HG03066 (cell line): Measurements from ENCODE around the gene PLD2.
"Not testable (repeated sequence)": the region's sequence is repeated elsewhere in the genome, so short reads cannot be mapped to it uniquely, and the experiment has no call there.

Experiments used
- ATAC-seq: cut with Tn5 transposase; IDR thresholded peaks from one replicate; pipeline ENCODE4 v1.9.1; 2021; ENCODE audit warnings: low read depth; ENCODE audit not compliant: unreplicated experiment

PLD2 gene

DNA sequence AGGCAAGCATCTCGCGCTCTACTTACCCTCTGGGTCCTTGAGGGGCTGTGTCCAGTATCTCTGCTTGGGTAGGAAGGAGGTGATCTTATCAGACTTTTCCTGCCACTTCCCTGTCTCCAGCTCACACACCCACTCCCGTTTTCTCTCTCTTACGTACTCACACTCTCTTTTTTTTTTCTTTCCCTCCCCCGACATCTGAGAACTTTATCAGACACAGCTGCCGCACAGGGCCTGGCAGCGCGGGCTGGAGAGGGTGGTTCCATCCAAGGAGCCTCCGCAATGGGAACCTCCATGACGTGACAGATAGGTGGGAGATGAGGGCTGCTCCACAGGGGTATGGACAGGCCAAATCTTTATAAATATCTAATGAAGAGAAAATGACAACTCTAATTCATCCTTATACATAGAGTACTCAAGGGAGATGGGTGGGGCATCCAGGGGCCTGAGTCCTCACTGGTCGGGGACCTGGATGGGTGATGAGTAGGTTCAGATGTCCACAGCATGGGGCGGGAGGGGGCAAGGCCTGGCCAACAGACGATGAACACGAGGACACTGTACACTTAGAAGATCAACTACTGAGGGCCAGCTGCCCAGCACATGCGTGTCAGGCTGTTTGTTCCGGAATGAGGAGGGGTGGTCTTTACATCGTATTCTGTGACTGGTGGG lies 49.5 kb downstream of the PLD2 start:
- no peak for ATAC-seq

DNA sequence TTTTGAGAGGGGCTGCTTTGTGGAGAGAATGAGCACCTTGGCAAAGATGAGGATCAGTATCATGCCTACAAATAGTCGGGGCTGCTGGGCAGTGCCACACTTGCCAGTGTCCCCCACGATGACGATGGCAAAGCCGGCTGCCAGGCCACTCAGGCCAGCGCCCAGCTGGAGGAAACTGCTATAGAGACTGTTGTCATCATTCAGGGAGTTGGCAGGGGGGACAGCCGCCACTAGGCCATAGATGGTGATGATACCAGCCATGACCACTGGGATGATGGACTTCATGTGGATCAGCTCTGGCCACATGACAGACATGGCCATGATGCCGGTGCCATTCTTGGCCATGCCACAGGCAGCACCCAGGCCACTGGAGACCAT lies 50.0 kb downstream of the PLD2 start:
- ATAC-seq, result no peak

DNA sequence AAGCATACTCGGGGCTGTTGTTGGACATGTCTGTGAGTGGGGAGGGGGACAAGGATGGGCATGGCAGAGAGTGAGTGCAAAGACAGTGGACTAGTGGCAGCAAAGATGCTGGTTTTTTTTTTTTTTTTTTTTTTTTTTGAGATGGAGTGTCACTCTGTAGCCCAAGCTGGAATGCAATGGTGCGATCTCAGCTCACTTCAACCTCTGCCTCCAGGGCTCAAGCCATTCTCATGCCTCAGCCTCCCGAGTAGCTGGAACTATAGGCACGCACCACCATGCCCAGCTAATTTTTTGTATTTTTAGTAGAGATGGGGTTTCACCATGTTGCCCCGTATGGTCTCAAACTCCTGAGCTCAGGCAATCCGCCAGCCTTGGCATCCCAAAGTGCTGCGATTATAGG lies 50.4 kb downstream of the PLD2 start:
- ATAC-seq, result not testable (repeated sequence)

DNA sequence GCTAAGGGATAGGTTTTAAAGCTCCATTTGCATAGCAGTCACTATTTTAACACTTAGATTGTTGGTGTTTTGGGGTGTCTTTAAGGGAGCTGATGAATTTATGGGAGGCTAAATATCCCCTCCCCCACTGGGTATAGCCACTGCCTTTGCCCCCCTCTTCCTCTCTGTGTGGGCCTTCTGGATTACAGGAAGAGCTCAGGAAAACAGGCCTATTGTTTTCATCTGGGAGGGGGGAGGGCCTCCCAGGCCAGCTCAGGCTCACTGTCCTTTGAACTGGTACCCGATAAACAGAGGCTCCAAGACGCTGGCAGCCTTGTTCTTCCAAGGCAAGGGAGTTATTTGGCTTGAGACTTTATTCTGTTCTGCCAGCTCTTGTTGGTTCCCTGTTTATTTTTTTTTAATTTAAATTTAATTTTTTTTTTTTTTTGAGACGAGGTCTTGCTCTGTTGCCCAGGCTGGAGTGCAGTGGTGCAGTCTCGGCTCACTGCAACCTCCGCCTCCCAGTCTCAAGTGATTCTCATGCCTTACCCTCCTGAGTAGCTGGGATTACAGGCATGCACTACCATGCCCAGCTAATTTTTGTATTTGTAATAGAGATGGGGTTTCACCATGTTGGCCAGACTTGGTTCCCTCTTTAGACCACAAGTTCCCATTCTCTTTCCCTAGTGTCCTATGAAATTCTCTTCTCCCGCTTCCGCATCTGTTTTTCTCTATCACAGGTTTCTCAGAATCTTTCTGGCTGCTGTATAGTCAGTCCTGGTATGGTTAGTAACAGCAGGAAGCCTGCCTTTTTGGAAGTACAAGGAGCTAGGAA lies 51.3 kb downstream of the PLD2 start:
- ATAC-seq, result no peak

DNA sequence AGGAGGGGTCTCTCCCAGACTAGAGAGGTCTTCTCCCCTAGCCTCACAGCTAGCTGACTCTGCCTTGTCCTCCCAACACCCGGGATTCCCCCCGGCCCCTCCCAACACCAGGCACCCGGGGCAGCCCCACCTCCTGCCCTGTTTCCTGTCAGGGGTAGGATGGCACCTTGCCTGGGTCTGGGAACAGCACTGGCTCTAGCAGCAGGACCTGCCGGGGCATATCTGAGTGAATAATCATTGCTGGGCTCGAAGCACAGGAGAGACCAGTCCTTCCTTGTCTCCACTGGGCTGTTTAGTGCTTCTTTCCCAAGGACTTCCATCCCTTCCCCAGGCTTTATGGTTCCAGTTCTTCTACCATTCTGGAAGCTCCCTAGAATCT lies 51.9 kb downstream of the PLD2 start:
- ATAC-seq, result no peak

DNA sequence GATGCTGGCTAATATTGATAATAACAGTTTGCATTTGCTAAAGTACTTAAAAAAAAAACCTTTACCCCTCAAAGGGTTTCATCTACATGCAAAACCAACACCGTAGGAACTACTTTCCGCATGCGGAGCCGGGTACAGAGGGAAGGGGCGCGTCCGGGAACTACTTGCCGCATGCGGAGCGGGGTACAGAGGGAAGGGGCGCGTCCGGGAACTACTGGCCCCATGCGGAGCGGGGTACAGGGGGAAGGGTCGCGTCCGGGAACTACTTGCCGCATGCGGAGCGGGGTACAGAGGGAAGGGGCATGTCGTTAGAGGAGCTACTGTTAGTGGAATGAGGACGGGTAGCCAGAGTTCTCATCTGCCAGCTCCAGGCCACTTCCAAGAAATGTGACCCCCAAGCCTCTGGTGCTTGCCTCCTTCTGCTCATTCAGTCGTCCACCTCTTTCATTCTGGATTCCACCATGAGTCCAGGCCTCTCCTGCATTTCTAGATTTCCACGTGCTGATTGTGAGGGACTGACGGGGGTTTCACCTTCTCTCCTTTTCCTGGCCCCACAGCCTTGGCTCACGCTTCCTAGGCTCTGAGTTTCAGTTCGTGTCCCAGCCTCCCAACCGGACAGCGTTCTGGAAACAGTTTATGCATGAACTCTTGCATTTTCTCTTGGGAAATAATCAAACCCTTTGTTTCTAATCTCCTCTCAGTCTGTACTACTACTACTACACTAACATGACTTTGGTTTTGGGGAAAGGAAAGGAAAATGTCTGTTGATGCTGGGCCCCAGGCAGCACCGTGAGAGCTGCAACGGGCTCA lies 53.1 kb downstream of the PLD2 start:
- no peak for ATAC-seq

DNA sequence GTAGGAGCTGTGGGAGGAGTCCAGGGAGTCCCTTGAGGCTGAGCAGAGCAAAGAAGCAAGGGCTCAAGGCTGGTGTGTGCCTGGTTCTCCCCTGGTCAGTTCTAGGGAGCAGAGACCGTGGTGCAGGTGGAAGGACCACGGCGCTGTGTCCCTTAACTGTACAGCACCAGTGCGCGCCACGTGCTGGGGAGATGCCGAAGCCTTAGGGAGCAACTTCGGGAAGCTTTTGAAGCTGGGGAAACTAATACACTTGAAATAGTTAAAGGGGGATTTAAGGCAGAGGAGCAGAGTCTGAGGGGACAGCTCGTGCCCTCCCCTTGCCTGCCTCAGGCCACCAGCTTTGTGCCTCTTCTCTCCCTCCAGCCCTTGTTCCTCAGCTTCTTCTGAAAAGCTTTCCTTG lies 53.7 kb downstream of the PLD2 start:
- ATAC-seq, result no peak

DNA sequence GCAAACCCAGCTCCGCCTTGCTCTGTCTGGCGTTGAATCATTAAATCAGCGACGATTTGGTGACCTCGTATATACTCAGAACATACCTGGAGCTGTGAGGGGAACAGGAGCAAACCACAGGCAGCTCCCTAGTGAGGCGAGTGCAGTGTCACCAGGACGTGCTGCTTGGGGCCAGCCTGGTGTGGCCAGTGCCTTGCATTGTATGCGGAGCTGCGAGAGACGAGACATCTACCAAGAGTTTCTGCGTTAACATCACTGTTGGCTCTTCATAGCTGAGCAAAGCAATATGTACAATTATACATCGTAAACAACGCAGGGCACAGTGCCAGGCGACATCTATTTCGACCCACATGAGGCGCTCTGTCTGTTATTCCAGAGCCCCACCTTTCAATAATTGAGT lies 54.1 kb downstream of the PLD2 start:
- ATAC-seq, result no peak

DNA sequence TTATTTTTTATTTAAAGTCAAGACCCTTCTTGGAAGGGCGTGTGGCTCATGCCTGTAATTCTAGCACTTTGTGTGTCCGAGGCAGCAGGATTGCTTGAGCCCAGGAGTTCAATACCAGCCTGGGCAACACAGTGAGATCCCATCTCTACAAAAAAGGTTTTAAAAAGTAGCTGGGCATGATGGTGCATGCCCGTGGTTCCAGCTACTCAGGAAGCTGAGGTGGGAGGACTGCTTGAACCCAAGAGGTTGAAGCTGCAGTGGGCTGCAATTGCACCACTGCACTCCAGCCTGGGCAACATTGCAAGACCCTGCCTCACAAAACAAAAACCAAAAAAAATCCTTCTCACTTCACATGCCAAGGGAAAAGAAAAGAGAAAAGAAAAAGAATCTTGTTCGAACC lies 55.8 kb downstream of the PLD2 start:
- no peak for ATAC-seq

DNA sequence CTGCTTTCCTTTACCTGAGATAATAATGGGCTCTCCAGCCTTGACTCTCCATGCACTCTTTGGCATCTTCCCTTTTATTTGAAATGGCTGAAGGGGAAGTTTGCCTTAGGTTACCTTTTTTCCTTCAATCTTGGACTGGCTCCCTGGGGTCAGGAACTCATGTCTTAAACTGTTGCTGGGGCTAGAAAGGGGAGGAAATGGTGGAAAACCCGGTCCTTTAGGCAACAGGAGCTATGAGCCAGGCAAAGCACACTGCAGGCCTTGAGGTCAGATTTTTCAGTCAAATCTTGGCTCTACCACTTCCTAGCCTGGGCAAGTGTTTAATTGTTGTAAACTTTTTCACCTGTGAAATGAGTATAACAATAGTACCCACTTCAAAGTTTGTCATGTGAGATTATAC lies 56.4 kb downstream of the PLD2 start:
- ATAC-seq, result no peak

DNA sequence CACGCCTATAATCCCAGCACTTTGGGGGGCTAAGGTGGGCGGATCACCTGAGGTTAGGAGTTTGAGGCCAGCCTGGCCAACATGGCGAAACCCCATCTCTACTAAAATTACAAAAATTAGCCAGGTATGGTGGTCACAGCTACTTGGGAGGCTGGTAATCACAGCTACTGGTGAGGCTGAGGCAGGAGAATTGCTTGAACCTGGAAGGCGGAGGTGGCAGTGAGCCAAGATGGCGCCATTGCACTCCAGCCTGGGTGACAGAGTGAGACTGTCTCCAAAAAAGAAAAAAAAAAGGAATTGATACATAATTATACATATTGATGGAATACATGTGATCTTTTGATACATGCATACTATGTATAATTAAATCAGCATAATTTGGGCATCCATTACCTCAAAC lies 60.6 kb downstream of the PLD2 start:
- not testable (repeated sequence) for ATAC-seq

DNA sequence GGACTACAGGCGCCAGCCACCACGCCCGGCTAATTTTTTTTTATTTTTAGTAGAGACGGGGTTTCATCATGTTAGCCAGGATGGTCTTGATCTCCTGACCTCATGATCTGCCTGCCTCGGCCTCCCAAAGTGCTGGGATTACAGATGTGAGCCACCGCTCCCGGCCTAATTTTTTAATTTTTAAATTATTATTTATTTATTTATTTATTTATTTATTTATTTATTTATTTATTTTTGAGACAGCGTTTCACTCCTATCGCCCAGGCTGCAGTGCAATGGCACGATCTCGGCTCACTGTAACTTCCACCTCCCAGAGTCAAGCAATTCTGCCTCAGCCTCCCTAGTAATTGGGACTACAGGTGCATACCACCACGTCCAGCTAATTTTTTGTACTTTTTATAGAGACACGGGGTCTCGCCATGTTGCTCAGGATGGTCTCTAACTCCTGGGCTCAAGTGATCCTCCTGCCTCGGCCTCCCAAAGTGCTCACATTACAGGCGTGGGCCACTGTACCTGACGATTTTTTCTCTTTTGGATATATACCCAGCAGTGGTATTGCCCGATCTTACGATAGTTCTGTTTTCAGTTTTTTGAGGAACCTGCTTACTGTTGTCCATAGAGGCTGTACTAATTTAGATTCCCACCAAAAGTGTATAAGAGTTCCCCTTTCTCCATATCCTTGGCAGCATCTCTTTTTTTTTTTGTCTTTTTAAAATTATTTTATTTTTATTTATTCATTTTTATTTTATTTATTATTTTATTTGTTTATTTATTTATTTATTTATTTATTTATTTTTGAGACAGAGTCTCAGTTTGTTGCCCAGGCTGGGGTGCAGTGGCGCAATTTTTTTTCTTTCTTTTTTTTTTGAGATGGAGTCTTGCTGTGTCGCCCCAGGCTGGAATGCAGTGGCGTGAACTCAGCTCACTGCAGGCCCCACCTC lies 62.4 kb downstream of the PLD2 start:
- not testable (repeated sequence) for ATAC-seq

DNA sequence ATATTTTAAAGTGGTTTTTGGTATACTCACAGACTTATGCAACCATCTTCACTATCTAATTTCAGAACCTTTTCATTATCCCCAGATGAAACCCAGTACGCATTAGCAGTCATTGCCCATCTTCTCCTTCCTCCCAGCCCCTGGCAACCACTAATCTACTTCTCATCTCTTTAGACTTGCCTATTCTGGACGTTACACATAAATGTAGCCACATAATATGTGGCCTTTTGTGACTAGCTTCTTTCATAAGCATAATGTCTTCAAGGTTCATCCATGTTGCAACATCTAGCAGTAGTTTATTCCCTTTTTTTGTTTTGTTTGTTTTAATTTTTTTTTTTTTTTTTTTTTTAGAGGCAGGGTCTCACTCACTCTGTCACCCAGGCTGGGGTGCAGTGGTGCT lies 63.9 kb downstream of the PLD2 start:
- no peak for ATAC-seq

DNA sequence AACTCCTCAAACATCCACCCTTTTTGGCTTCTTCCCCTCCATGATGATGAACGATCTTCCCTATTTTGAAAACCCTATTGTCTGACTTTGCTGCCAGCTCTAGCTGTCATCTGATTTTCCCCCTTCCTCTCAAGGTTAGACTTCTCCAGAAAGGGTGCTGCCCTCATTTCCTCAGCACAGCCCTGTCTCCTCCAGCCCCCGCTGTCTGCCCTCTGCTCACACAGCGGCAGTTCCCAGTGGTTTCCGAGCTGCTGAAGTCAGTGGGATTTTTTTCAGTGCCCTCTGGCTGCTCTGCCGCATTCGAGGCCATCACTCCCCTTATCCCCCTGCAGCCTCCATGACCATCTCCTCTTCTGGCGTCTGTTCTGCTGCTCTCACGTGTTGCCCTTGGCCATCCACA lies 65.8 kb downstream of the PLD2 start:
- ATAC-seq, result no peak
